Upper lobe of left lung (tissue), 6 donors: ENCODE data around the gene ASPA. TPM values are rescaled to one million over a fixed set of nuclear protein-coding genes. Genes with fewer than 3 reads are reported as not detected.

ENCODE experiments used
- ATAC-seq, 2 donors: fragments of 200-7000 bp; cut with Tn5 transposase; one replicate each; pipeline ENCODE4 v1.9.1; 2022; ENCODE audit warnings: mild to moderate bottlenecking in 2 of 2, moderate library complexity in 2 of 2; ENCODE audit not compliant: low FRiP score in 2 of 2
- DNase-seq, 2 donors: peaks; one replicate each; pipeline ENCODE4 v3.0.0-alpha.2; 2019 to 2020
- H3K27ac ChIP-seq, 4 donors: fragments of 200-600 bp; sonication (generic); one replicate each; pipeline ENCODE4 v1.5.1; 2016 to 2019
- H3K27me3 ChIP-seq, 4 donors: fragments of 200-600 bp; sonication (generic); one replicate each; pipeline ENCODE4 v1.5.1; 2017 to 2019
- H3K36me3 ChIP-seq, 4 donors: fragments of 200-600 bp; sonication (generic); one replicate each; pipeline ENCODE4 v1.5.1; 2016 to 2019
- H3K4me1 ChIP-seq, 4 donors: fragments of 200-600 bp; sonication (generic); one replicate each; pipeline ENCODE4 v1.5.1; 2018 to 2019
- H3K4me3 ChIP-seq, 4 donors: fragments of 200-600 bp; sonication (generic); one replicate each; pipeline ENCODE4 v1.5.1; 2017 to 2019; ENCODE audit warnings: mild to moderate bottlenecking in 2 of 4, moderate library complexity in 1 of 4
- H3K9me3 ChIP-seq, 4 donors: fragments of 200-600 bp; sonication (generic); one replicate each; pipeline ENCODE4 v1.5.1; 2018 to 2019
- CTCF ChIP-seq, 6 experiments: fragments of 450-650 bp in 4 of 6; fragments of 200-600 bp in 2 of 6; sonication (generic) in 2 of 6; IDR thresholded peaks; one replicate each; pipeline ENCODE4 v1.5.1; 2016 to 2019; ENCODE audit warnings: antibody characterized with exemption in 6 of 6
- EP300 ChIP-seq, 4 donors: sonication (generic); formaldehyde crosslinking; IDR thresholded peaks; one replicate each; pipeline ENCODE4 v1.5.1; 2017; ENCODE audit warnings: antibody characterized with exemption in 4 of 4, control low read depth in 2 of 4
- POLR2A ChIP-seq, 4 donors: fragments of 450-650 bp; IDR thresholded peaks; one replicate each; pipeline ENCODE4 v1.5.1; 2016 to 2017; ENCODE audit warnings: antibody characterized with exemption in 4 of 4, mild to moderate bottlenecking in 2 of 4
- POLR2AphosphoS5 ChIP-seq, 2 donors: sonication (generic); formaldehyde crosslinking; IDR thresholded peaks; one replicate each; pipeline ENCODE4 v1.5.1; 2017; ENCODE audit warnings: antibody characterized with exemption in 2 of 2
- WGBS, 2 donors: methylation state at CpG; one replicate each; pipeline ENCODE4 v1.1.5; 2017 to 2018; 5-methylcytosine and 5-hydroxymethylcytosine counted together
- total RNA-seq, 6 donors: library from RNA; depleted of rRNA in 4 of 6; stranded (reverse); fragments of >200 nt in 4 of 6; gene quantifications; one replicate each; pipeline versions ENCODE4 v1.1.0 to v1.2.1, GENCODE V29; 2016 to 2021
- donor health status: DM: no; HTN: no; CAD: no; lungs with moderate emphysema.
- donor health status: DM: no; HTN: yes; CAD: no; lungs with severe emphysema.

The ASPA gene
- total RNA-seq, 6 donors from 2014 or later = 0.76 to 7.6 (median 1.2) TPM

- no peak overlapping the region for H3K4me3 ChIP-seq
- TF ChIP-seq EP300 (IDR thresholded peaks at IDR 0.05) (no peak), POLR2AphosphoS5 (IDR thresholded peaks at IDR 0.05) (no peak), CTCF (IDR thresholded peaks at IDR 0.05) (no peak), POLR2A (IDR thresholded peaks at IDR 0.05) (no peak)
- DNase-seq = no peak
- no peaks in the 10 kb centered on the region for H3K9me3 ChIP-seq
- H3K4me1 ChIP-seq = no peaks in the 10 kb centered on the region
- no peak overlapping the region for H3K27ac ChIP-seq
- WGBS, 2 donors = 68 to 73% methylated on average over 15 to 16 of the region's 16 CpGs
- H3K27me3 ChIP-seq = no peaks in the 10 kb centered on the region
- no peaks in the 10 kb centered on the region for H3K36me3 ChIP-seq
- ATAC-seq = no peak
Measured at GRCh38 chr17:3542410-3543088, 66.8 kb downstream of the ASPA start.

GRCh38 chr17:3543453-3543852 is 67.7 kb downstream of the ASPA start:
- no peak for TF ChIP-seq POLR2A (IDR thresholded peaks at IDR 0.05)
- no peak for TF ChIP-seq POLR2AphosphoS5 (IDR thresholded peaks at IDR 0.05)
- no peak for TF ChIP-seq CTCF (IDR thresholded peaks at IDR 0.05)
- TF ChIP-seq EP300 (IDR thresholded peaks at IDR 0.05) = no peak
- ATAC-seq = peak in 1 of 2 donors; percentile 23
- no peaks in the 10 kb centered on the region for H3K4me1 ChIP-seq
- 76 to 80% methylated on average over 10 of the region's 10 CpGs for WGBS, 2 donors
- H3K36me3 ChIP-seq = no peaks in the 10 kb centered on the region
- no peak overlapping the region for H3K4me3 ChIP-seq
- no peaks in the 10 kb centered on the region for H3K27me3 ChIP-seq
- no peak for DNase-seq
- no peaks in the 10 kb centered on the region for H3K9me3 ChIP-seq
- no peak overlapping the region for H3K27ac ChIP-seq

- H3K9me3 ChIP-seq = no peaks in the 10 kb centered on the region
- no peak overlapping the region for H3K4me3 ChIP-seq
- no peaks in the 10 kb centered on the region for H3K4me1 ChIP-seq
- no peak for ATAC-seq
- no peaks in the 10 kb centered on the region for H3K27me3 ChIP-seq
- no peak for DNase-seq
- WGBS, 2 donors = 82 to 88% methylated on average over 5 of the region's 5 CpGs
- TF ChIP-seq POLR2A (IDR thresholded peaks at IDR 0.05) = no peak
- H3K36me3 ChIP-seq = no peaks in the 10 kb centered on the region
- no peak overlapping the region for H3K27ac ChIP-seq
Measured at GRCh38 chr17:3544365-3544764, 68.6 kb downstream of the ASPA start.

GRCh38 chr17:3545151-3545550 is 69.4 kb downstream of the ASPA start:
- DNase-seq (no peak), ATAC-seq (no peak)
- Histone ChIP-seq H3K27me3 (no peaks in the 10 kb centered on the region), H3K9me3 (no peaks in the 10 kb centered on the region), H3K4me1 (no peaks in the 10 kb centered on the region), H3K27ac (no peak overlapping the region), H3K4me3 (no peak overlapping the region), H3K36me3 (no peaks in the 10 kb centered on the region)
- TF ChIP-seq POLR2AphosphoS5 (IDR thresholded peaks at IDR 0.05) (no peak), EP300 (IDR thresholded peaks at IDR 0.05) (no peak), POLR2A (IDR thresholded peaks at IDR 0.05) (no peak), CTCF (IDR thresholded peaks at IDR 0.05) (no peak)
- WGBS, 2 donors = 58 to 75% methylated on average over 9 of the region's 9 CpGs

- DNase-seq (no peak), ATAC-seq (no peak)
- Histone ChIP-seq H3K36me3 (no peaks in the 10 kb centered on the region), H3K4me3 (no peak overlapping the region), H3K27ac (no peak overlapping the region), H3K9me3 (no peaks in the 10 kb centered on the region), H3K4me1 (no peaks in the 10 kb centered on the region), H3K27me3 (no peaks in the 10 kb centered on the region)
- TF ChIP-seq EP300 (IDR thresholded peaks at IDR 0.05) = no peak
- TF ChIP-seq POLR2A (IDR thresholded peaks at IDR 0.05) = no peak
- no peak for TF ChIP-seq CTCF (IDR thresholded peaks at IDR 0.05)
- TF ChIP-seq POLR2AphosphoS5 (IDR thresholded peaks at IDR 0.05) = no peak
- WGBS, 2 donors = 75 to 95% methylated on average over 1 to 3 of the region's 5 CpGs
Measured at GRCh38 chr17:3546521-3546920, 70.7 kb downstream of the ASPA start.
